CD4-positive, alpha-beta T cell treated with Interleukin-15 for 1 hour (primary cell): Measurements from ENCODE around the gene WDR90.
A peak's percentile ranks its signal among the peaks of the same experiment; 100 is the strongest.

Experiments
- DNase-seq: peaks from one replicate; pipeline ENCODE4 v3.0.0-alpha.2; 2020

WDR90 gene

DNA sequence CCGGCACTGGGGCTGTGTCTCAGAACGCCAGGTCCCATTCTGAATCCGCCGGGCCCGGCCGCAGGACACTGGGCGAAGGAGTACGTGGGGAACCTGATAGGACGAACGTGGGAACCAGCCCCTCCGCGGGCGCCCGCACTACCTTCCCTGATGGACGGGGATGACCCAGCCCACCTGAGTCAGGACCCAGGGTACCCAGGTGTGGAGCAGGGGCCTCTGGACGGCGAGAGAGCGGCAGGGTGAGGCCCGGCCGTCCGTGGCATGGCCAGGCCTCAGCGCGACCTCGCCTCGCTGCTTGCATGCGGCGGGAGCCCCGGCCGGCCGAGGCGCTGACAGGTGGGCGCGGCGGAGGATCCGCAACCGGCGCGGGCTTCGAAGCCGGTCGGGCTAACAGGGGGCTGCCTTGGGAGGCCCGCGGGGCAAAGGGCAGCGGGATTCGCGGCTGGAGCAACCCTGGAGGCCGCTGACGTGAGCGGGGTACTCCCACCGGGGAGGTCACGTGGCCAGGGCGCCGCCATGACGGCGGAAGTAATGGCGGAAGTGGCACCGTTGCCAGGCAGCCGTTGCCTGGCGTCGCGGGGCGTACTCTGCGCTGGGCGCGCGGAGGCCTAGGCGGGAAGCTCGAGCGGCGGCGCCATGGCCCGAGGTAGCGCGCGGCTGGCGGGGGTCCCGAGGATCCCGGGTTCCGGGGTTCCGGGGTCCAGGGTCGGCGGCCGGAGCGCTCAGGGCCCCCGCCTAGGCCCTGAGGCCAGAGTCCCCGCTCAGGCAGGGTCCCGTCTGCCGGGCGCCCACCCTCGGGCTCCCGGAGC, at the start of gene WDR90:
Gene WDR90, plus strand, starts transcription at position 585 of the 809 bp plus-strand sequence. Its CDS starts 52 bp downstream, at position 637.
- DNase-seq = peak; percentile 89

DNA sequence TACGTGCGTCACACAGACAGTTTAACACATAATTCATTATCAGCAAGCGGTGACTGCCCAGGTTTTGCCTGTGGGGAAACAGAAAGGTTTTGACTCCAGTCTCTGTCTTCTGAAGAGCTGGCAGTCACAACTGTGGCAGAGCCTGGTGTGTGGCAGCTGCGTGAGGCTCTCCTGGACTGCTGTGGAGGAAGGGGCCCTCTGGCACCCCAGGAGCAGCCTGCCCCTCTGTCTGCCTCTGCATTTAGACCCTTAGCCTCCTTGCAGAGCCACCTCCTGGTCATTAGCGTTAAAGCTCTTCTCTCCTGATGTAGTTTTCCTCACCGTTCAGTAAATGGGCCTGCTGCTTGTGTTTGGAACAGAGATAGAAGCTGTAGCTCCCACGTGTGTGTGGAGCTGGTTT, 48.4 kb upstream of the WDR90 start:
- no peak for DNase-seq

DNA sequence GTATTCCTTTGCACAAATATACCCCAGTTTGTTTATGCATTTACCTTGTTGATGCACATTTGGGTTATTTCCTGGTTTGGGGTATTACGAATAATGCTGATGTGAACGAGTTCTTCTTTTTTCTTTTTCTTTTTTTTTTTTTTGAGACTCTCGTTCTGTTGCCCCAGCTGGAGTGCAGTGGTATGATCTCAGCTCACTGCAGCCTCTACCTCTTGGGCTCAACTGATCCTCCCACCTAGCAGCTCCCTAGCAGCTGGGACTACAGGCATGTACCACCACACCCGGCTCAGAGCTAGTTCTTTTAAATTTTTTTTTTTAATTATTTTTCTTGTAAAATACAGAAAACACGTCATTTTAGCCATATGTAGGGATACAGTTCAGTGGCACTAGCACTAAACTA, 45.2 kb upstream of the WDR90 start:
- no peak for DNase-seq

DNA sequence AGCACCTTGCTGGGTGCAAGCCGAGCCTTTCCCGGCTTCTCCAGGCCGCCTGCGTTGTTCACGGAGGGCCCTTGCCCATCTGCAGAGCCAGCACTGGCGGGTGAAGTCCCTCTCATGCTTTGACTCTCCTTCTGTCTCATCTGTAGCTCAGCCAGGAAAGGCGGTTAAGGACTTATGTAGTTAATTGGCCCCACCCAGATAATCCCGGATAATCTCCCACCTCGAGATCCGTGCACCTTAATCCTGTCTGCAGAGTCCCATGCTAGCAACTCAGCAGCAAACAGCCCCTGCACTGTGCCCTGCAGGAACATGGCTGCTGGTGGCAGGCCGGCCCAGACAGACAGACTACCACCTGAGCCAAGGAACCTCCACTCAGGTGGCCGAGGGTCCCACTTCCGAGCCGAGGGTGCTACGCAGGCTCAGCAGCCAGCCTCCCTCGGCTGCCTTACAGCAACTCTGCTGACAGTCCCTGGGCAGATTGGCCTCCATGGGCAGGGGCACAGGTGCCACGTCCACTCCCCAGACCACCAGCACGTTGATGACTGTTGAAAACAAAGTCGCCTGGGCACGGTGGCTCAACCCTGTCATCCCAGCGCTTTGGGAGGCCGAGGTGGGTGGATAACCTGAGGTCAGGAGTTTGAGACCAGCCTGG, 42.4 kb upstream of the WDR90 start:
- no peak for DNase-seq

DNA sequence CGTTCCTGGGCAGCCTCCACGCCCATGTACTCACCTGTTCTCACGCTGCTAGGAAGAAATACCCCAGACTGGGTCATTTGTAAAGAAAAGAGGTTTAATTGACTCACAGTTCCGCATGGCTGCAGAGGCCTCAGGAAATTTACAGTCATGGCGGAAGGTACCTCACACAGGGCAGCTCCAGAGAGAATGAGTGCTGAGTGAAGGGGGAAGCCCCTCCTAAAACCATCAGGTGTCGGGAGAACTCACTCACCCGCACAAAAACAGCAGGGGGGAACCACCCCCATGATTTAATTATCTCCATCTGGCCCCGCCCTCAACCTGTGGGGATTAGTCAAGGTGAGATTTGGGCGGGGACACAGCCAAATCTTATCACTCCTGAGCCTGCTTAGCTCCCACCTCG, 41.1 kb upstream of the WDR90 start:
- no peak for DNase-seq

DNA sequence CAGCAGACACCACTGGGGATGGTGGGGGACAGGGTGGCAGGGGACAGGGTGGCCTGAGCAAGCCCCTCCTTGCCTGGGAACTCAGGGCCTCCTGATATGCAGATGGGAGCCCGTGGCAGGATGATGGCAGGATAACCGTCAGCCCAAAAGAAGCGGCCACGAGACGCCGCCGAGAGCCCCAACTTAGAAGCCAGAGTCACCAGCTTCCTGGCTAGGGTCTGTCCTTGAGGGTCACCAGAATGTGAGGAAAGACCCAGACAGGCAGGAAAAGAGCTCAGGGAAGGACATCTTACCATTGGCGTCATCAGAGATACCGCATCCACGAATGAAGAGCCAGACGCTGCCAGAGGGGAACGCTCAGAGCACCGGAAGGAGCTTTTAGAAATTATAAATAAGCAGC, 39.8 kb upstream of the WDR90 start:
- DNase-seq = no peak

DNA sequence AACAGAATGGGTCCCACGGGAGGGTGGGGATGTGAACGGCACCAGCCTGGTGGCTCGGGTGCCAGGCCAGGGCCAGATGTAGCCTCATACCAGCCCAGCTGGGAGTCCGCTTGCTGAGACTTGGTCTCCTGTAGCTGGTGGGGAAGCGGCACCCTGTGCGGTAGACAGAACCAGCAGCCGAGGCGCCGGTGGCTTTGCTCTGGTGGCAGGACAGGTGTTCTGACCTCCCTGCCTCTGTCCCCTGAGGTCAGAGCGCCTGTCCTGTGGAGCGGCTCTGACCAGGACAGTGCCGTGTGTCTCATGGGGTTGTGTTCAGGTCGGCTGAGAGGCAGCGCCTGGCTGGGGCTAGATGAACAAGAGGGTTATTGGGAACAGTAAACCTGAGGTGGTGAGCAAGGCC, 39.2 kb upstream of the WDR90 start:
- DNase-seq = no peak

DNA sequence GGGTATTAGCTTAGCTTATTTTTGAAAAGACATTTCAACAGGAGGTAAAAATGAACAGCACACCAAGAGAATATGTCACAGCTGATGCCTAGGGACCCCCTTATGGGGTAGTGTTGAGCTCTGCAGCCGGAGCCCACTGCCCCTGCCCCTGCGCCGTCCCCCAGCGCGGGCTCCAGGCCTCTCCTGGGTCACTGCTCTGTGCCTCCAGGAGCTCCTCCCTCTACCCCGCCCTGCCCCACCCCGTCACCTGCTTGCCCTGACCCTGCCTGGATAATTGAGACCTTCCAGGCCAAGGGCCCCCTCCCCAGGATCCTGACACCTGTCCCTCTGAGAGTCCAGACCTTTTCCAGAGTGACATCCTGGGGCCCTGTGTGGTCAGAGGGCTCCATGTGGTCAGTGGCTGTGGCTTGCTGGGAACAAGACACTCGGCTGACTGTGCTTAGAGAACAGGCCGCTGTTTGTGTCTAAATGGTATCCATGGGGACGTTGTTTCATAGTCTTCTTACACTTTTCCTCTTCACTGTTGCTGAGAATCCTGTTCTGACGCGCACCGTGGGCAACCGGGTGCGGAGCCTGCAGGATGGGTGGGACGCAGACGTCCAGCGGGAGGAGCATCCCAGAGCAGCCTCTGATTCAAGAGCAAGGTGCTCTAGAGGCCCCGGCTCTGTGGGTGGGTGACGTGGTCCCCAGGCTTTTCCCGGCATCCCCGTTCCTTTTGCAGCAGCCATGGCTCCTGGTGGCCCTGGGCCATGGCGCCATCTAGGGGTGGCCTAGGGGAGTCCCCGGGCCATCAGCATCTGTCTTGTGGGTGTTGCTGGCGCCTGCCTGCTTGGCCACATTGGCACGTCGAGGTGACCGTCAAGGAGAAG, 38.4 kb upstream of the WDR90 start:
- DNase-seq = peak; percentile 55

DNA sequence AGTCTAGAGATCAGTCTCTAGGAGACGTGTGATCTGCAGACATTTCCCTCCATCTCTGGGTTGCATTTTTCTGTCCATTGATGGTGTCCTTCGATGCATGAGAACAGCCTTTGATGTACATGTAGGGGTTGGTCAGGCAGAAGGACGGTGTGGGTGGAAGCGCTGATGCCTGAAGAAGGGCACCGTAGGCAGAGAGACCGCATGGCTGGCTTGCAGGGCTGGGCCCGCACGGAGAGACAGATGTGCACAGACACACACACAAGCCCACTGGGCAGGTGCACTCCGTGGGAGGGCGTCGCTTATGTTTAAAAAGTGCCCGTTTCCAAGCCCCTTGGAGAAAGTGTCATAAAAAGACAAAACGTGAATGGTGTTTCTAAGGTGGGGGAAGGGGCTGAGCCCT, 34.0 kb upstream of the WDR90 start:
- no peak for DNase-seq

DNA sequence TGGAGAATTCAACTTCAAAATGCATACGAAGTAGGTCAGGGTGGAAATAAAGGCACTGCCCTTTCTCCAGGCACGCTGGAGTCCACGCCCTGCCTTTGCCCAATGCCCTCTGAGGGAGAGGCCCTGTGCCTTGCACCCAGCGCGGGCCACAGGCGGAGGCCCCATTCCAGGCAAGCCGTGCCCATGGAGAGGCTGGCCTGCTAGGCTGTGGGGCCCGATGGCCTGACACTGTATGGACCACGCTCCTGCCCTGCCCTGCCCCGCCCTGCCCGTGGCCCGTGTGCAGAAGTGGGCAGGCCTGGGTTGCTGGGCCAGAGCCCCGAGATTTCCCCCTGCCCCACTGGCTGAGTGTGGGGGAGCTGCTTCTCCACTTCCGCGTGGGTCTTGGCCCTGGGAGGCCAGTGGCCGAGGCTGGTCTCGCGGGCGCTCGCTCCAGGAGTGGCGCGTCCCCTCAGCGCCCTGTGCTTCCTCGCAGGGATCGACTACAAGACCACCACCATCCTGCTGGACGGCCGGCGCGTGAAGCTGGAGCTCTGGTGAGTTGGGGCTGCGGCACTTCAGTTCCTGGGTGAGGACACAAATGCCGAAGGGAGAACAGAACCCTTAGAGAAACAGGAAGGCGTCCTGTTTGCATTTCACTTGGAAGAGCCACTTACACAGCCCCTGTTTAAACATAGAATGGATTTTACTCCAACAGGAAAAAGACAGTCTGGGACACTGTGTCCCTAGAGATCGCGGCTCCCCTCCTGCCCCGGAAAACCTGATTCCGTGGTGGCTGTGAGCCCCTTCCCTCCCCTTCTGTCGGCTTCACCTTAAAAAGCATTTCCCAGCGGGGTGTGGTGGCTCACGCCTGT, 32.2 kb upstream of the WDR90 start:
- DNase-seq = no peak

DNA sequence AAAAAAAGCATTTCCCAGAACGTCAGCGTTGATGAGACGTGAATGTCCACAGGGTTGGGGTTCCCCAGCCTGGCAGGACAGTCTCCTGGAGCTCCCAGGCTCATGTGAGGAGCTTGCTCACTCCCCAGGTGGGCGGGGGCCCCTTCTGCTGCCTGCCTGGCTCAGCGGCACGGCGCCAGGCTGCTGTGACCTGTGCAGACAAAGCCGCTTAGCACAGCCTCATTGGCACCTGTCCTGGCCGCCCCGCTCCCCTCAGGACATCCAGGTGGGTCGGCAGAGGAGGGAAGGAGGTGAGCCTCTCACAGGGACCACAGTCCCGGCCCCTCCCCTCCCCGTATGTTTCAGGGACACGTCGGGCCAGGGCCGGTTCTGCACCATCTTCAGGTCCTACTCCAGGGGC, 31.3 kb upstream of the WDR90 start:
- no peak for DNase-seq

DNA sequence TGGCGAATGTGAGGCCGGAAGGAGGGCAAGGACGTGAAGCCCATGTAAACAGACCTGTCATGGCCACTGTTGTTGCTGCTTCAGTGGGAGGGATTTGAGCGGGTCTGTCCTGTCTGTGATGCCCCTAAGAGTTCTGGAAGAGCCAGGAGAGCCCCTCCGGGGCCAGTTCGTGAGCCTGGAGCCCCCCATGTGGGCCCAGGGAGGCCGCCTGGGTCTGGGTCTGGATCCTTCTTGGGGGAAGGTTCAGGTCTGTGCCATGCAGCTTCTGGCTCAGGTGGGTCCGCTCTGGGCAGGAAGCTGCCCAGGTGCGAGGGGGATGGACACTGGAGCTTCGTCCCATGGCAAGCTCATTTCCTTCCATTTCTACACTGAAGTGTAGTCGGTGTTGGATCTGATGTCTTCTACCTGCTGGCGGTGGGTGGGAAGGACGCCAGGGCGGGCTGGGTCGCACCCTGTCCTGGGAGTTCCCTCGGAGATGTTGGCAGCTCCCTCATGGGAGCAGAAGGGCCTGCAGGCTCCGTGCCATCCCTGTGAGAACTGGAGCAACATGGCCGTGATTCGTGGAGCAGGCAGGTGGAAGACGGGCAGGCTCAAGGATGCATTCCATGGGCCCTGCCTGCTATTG, 29.6 kb upstream of the WDR90 start:
- no peak for DNase-seq

DNA sequence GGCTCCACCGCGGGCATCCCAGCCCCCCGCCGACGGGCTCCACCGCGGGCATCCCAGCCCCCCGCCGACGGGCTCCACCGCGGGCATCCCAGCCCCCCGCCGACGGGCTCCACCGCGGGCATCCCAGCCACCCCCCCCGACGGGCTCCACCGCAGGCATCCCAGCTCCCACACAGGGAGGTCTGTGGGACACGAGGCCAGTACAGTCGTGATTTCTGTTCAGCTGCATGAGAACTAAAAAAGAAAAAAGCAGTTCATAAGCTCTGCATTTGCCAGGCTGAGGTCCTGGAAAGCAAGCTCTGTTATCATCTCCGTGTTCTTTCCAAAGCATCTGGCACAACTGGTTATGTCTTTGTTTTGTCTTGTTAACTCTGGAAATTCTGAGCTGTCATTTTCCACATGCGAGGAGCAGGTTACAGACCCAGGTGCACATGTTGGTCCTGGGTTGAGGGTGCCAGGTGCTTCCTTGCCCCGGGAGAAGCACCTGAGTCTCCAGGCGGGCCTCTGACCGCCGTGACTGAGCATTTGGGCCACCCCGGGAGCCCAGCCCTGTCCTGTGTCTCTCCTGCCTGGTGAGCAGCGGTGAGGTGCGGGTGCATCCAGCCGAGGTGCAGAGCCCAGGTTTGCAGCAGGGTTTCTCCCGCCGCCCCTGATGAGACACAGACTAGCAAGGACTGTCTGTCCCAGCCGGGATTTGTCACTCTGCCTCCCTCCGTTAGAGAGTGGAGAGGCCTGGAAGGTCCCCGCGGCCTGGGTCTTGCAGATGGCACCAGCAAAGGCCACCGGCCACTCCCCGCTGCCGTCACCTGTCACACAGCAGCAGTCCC, 28.3 kb upstream of the WDR90 start:
- no peak for DNase-seq

DNA sequence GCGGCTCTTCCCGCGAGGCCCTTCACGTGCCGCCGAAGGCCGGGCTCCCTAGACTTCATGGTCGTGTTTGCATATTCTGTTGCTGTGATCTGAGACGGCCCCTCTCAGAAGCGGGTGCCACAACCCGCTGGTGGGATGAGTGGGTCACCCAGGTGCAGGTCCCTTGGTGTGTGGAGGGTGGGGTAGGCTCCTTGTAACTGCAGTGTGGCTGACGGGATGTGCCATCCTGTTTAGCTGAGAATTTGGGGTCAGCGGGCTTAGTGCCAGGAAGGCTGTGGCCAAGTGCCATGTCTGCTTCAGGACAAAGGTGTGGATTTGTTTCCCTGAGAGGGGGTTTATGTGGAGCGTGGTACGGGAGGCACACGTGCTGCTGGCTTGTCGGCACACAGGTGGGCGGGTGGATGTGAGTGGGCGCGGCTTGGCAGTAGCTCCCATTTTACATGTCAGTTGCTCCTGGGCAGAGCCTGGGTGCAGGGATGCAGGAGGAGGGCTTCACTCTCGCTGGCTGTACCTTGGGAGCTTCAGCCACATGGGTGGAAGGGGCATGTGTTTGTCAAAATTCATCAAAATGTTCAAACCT, 27.5 kb upstream of the WDR90 start:
- DNase-seq = no peak

DNA sequence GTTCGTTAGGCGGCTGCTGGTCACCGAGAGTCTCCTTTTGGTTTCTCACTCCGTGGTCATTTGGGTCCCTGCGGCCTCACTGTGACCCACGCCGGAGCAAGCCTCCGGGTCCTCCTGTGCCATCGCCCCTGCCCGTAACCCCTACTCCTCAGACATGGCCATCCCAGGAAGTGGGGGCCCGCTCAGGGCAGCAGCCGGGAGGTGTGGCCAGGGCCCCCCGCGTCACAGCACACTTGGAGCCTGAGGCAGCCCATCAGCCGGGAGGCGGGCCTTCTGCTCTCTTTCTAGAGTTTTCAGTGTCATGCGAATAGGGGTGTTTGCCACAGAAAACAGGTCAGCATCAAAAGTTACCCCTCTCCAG, 26.3 kb upstream of the WDR90 start:
- DNase-seq = no peak

DNA sequence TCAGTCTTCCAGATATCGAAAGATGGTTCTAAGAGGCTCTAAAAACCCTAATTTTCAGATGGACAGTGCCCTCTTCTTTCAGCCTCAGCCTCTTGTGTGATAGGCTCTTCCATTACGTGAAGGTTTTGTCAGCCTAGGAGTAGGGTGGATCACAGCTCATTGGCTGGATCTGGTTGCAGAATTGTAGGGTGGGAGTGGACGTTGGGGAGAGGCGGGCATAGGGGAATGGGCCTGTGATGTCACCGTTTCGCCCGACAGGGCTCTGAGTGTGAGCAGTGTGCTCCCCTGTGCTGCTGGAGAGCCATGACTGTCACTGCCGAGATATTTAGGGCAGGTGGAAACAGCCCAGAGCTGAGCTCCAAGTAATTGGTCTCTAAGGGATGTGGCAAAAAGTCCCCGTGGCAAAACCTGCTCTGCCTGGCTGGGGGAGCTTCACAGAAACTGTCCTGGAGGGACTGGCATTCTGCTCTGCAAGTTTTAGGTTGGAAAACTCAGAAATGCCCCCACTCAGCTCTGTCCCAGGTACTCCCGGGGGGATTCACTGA, 24.6 kb upstream of the WDR90 start:
- DNase-seq = no peak

DNA sequence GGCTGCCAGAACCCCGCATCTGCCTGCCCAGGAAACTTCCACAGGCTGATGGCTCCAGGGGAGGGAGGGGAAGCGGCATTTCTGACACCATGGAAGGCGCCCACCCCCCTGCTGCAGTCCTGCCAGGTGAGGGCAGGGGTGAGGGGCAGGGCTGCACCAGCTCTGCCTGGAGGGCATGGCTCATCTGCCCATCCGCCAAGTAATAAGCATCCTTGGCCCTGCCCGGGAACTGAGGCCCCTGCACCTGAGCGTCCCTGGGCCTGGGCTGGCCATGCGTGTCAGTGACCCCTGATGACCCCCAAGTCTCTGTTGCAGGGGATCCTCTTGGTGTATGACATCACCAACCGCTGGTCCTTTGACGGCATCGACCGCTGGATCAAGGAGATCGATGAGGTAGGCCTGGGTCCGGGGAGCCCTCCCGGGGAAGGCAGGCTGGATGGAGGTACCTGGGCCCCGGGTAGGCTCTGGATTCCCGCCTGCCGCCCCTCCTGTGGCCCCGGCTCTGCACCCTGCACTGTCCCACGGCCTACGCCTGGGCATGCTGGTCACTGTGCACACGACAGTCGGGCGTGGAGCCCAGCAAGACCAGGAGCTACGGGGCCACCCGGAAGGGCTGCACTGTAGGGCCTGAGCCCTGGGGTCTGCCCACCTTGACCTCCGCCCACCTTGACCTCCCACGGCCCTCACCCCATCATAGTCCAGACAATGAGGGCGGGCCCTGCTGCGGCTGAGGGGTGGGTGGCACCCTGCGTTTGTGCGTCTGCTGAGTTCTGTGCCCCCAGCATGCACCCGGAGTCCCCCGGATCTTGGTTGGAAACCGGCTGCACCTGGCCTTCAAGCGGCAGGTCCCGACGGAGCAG, 23.8 kb upstream of the WDR90 start:
- no peak for DNase-seq

DNA sequence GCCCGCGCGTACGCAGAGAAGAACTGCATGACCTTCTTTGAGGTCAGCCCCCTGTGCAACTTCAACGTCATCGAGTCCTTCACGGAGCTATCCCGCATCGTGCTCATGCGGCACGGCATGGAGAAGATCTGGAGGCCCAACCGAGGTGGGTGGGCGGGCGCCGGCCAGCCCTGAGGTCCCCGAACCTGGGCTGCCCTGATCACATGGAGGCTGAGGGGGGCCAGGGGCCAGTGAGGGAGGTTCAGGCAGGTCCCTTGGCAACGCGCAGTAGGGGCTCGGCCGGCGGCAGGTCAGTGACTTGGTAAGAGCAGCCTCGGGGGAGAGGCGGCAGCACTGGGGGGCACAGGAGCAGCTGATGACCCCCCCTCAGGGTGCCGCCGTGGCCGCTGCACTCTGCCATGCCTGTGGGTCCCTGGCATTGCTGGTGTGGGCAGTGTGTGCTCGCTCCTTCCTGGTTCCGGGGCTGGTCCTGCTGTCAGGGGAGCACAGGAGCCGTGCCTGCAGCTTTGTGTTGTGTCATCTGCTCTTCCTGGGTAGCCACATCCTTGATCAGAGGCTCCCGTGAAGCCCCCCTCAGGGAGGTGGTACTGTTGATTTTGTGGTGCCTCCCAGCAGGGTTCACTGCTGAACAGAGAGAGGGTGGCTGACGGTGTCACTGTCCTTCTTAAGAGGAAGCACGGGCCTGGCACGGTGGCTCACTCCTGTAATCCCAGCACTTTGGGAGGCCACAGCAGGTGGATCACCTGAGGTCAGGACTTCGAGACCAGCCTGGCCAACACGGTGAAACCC, 23.0 kb upstream of the WDR90 start:
- DNase-seq = no peak
